AG20443 (cell line): ENCODE results near the gene CYBC1.

Experiments used
- DNase-seq: peaks from one replicate; pipeline ENCODE4 v3.0.0; 2012; ENCODE audit warnings: low spot score, mixed read lengths

The CYBC1 gene

DNA sequence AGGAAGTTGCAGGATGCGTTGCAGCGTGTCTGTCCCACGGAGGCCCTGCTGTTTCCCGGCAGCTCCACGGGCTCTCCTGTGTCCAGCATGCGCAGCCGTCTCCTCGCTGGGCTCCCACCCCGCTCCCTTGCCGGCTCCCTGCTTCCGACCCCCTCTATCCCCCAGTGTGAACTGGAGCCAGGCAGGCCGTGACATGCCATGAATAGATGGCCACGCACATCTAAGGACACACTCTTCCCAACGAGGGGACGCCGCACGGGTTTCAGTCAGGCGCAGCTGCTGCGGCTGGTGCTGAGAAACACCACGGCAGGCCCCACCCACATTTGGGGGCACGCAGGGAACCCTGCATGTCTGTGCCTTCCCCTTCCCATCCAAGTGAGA lies 41.6 kb downstream of the CYBC1 start:
- no peak for DNase-seq

DNA sequence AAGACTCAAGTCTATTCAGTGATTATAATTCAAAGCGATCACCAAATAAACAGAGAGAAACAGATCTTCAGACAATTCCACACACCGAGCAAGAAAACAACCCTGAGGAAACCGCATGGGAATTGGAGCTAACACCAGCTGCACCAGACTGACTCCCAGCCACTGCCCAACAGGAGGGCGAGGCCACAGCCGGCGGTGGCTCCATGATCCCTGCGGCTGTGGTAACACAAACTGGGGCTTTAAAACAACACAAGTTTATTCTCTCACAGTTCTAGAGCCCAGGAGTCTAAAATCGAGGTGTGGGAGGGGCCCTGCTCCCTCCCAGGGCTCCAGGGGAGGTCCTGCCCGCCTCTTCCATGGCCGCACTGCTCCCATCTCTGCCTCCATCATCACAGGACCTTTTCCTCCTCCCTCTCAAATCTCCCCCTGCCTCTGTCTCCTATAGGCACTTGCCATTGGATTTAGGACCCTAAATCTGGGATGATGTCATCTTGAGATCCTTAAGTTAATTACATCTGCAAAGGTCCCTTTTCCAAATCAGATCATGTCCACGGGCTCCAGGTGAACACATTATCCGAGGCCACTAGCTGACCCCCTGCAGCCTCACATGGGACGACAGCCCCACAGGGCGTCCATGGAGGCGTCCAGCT lies 42.1 kb downstream of the CYBC1 start:
- DNase-seq: no peak

DNA sequence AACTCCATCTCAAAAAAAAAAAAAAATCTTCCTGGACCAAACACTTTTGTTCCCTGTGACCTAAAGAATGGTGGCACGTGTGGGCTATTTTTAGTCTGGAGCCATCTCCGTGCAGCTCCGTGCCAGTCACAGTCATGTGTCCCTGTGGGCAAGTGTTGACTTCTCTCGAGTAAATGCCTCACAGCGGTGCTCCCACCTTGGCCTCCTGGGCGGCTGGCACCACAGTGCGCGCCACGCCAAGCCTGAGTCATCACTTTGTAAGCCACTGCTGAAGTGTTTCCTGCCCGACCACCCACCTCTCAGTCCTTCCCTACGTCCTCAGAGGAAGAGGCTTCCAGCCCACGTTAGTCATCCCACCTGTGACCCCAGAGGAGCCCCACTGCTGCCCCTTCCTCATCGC lies 43.3 kb downstream of the CYBC1 start:
- DNase-seq: no peak

DNA sequence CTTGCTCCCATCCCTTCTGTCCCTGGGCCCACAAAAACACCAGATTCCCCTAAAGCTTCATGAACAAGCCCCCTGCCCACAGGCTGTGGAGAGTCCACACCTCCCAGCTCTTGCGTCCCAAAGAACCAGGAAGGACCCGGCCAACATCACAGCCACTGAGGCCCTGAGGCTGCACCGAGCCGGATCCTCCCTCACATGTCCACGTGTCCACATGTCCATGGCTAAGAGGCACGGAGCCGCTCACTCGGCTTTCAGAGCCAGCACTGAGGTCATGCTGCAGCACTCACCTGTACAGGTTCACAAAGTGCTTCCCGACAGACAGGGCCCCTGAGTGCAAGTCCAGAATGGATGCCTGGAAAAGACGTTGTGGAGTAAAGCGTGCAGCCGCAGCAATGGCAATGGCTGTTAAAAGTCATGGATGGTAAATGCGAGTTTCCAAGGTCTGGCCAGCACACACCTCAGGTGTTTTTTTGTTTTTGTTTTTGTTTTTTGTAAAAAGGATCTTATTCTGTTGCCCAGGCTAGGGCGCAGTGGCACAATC lies 44.4 kb downstream of the CYBC1 start:
- no peak for DNase-seq

DNA sequence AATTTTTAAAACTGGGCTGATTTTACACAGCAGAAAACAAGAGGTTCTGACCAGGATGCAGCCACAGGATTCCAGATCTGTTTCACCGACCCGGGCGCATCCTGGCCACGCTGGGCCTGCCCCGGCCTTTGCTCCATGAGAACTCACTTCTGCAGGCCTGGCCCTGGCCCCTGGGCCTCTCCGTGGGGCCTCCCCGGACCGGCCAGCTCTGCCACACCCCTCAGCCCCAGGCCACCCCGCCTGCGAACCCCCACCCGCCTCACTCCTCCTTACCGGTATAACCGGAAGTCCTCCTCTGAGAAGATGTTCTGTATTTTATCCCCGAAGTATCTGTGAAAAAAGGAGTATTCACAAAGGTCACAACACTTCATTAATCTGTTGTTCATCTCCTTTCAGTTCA lies 45.5 kb downstream of the CYBC1 start:
- no peak for DNase-seq

DNA sequence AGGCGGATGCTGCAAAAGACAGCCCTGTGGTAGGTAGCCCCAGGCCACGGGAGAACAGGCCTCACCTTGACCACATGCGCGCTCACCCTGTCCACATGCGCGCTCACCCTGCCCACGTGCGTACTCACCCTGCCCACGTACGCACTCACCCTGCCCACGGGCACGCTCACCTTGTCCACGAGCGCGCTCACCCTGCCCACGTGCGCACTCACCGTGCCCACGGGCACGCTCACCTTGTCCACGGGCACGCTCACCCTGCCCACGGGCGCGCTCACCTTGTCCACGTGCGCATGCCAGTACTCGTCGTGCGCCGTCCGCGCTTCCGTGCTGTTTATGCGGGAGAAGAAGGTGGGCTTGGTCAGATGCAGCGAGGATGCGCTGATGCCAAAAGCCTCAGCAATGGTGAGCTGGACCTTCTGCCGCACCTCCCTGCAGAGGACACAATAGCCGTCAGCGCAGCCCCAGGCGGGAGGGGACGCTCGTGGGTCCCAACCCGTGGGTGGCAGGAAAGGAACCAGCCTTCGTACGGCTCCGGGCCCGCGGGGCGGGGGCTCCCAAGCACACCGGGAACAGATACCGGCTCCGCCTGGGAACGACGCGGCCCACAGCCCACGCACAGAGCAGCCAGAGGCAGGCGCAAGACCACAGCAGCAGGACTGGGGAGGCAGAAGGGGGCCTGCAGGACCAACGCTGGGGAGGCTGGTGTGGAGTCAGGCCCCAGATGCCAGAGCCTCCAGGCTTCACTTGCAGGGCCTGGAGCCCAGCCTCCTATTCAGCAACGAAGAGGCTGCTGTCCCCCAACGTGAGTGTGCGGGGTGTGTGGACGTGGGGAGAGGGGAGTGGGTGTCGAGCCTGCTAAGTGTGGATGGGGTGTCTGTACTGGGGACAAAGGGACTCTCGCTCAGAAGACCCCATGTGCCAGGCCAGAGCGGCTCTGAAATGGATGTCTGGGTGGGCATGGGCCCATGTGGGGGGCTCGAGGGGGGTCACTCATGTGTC lies 46.6 kb downstream of the CYBC1 start:
- DNase-seq: no peak

DNA sequence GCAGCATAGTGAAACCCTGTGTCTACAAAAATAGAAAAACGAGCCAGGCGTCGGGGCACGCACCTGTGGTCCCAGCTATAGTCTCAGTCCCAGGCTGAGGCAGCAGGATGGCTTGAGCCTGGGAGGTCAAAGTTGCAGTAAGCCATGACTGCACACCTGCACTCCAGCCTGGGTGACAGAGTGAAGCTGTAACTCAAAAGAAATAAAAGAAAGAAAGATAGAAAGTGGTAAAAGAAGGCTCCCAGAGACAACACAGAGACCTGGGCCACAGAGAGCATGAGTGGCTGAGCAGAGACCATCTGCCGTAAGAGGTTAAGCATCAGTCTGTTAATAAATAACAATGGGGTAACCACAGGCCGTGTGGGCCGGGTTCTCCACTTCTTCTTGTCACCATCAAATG lies 47.7 kb downstream of the CYBC1 start:
- DNase-seq: no peak

DNA sequence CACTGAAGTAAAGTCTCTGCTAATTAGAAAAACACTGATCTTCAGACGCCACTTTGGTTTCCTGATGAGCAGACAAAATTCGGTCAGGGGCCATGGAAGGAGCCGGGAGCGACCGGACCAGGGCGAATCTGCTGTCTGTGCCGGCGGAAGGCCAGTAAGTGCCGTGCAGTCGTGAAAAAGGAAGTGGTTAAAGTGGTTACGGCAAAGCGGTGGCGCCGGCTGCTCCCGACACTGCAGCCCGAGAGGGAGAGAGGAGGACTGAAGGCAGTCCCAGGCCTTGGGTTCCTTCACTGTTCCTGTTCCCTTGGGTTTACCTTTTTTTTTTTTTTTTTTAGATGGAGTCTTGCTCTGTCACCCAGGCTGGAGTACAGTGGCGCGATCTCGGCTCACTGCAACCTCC lies 49.7 kb downstream of the CYBC1 start:
- peak; percentile 77 for DNase-seq

DNA sequence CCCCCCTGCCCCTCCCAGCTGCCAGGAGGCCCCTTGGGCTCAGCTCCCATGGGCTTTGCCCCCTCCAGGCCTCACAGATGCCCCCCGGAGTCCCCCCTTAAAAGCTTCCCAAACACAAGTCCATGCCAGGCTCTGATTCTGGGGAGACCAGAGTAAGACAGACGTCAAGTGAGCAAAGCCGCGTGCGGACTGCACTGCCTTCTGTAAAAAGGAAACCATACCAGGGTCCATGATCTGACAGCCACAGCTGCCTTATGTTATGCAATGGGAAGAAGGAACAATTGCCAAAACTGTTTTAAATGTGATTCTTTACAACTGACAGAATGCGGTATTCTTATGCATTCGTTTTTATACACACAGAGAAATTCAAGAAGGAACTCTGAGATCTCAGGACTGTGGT lies 50.3 kb downstream of the CYBC1 start:
- DNase-seq: no peak

DNA sequence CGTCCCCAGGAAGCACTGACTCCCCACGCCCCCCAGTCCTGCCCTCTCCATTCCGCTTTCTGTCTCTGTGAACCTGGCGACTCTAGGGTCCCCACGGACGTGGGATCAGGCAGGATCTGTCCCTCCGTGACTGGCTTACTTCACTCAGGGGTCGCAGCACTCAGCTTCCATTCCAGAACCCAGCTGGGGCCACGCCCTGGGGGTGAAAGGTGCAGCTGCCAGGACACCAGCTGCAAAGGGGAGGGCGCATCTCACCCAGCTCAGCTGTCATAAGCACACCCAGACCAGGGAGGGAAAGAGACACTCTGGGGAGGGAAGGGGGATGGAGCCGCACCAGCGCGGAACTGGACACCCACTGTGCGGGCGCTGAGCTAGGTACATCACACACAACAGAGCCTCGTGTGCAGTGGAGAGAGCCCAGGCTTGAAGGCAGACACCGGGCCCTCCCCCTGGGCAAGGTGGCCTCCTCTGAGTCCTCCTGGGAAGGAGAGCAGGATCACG lies 50.9 kb downstream of the CYBC1 start:
- DNase-seq: no peak

DNA sequence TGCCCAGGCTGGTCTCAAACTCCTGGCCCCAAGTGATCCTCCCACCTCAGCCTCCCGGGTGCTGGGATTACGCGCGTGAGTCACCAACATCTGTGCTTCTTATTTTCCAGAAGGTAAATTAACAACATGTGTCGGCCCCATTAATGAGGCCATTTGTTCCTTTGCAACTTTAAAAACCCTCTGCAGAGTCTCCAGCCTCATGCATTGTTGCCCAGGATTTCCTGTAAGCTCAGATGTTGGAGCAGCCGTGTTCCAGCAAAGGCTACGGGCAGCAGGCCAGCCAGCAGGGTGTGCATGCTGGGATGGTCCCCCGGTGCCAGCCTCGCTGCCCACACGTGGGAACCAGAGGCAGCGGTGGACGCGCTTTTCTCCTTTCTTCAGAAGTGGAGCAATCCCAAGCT lies 51.5 kb downstream of the CYBC1 start:
- peak; percentile 79 for DNase-seq

DNA sequence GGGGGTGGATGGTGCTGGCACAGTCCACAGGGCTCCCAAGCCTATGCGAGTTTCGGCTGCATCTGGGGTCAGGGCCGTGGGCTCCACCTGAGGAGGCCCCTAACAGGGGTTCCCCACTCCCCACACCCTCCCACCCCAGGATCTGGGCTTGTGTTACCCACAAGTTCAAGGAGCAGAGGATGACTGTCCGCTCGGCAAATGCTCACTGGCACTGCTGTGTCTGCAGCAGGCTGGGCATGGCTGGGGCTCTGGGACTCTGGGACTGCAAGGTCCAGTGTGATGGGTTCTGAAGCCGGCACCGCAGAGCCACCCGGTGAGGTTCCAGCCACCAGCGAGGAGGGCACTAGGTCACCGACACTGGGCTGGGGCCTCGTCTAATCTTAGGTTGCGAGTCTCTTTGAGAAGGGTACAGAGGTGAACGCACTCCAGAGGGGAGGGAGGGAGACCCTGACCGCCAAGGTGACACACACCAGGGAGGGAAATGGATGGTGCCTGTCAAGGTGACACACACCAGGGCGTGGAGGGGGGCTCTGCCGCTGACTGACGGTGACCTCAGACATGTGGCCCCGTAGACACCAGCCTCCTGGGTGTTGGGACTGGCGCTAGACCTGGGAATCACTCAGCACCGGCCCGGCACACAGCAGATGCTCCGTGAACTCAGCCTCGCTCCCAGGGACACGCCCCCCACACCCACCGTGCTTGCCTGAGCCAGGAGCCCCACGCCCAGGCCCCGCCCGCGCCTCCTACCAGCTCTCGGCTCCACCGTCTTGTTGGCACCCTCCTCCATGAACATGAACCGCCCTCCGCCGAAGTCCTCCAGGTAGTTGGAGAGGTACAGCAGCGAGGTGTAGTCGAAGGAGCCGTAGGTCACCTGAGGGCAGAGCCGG lies 52.9 kb downstream of the CYBC1 start:
- DNase-seq: no peak

DNA sequence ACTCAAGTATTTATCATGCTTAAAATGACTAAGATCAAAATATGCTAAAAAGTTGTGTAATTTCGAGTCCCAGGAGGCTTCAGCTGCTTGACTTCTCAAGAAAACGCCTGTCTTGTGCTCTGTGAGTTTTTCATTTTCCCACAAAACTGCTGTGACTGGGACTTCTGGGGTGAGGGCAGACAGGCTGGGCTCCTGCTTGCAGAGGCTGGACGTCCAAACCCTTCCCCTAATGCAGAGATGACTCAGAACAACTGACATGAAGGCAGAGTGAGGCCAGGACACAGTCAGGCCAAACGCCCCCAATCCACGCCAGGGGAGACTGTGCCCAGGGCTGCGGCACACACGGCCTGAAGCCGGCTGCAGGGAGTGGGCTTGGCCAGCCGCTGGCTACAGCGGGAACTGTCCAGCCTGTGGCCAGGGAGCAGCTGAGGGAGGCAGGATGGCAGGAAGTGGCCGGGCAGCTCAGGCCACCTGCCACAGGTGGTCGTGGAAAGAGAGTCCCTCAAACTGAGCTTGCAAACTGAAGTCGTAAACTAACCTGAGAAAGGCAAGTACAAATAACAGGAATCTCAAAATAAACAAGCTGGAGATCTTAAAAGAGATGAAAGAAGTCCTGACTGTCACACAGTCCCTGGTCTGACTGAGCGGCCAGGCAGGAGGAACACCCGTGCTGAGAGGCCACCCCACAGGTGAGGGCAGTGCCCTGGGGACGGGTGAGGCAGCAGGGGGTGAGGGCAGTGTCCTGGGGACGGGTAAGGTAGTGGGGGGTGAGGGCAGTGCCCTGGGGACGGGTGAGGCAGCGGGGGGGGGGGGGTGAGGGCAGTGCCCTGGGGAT lies 53.7 kb downstream of the CYBC1 start:
- peak; percentile 89 for DNase-seq

DNA sequence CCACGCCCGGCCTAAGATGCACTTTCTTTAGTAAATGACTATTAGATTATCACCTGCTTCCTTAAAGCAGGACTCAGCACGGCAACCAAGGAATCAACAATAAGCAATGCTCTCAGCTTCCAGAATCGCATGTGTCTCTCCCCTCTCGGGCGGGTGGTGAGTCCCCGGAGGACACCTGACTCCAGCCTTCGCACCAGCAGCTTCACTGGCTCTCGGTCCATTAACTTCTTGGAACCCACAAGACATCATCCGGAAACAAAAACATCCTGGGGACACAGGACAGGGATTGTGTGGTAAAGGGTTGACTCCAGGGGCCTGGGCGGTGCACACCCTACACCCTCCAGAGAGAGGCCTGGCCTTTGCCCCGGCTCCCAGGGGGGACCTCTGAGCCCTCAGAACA lies 56.3 kb downstream of the CYBC1 start:
- DNase-seq: no peak

DNA sequence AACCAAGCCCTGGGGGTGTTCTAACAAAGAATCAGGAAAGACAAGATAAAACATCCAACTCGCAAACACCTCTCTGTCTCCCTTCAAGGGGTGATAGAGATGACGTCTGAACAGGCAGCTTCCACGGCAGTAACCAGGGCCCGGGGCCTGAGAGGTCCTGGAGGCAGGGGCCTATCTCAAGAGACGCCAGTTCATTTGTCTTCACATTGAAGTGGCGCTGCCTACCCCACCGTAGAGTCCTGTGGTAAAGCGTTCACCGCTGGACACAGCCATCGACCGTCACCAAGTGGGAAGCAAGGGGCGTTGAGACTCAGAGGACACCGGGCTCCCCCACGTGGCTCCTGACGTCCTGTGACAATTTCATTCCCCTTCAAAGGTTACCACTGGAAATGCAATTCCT lies 57.6 kb downstream of the CYBC1 start:
- no peak for DNase-seq
